Measurements from ENCODE around the gene PANK4.

GRCh38 chr1:2515763-2516080 is 10.7 kb downstream of the PANK4 start:
- TF ChIP-seq, protein P1, sequence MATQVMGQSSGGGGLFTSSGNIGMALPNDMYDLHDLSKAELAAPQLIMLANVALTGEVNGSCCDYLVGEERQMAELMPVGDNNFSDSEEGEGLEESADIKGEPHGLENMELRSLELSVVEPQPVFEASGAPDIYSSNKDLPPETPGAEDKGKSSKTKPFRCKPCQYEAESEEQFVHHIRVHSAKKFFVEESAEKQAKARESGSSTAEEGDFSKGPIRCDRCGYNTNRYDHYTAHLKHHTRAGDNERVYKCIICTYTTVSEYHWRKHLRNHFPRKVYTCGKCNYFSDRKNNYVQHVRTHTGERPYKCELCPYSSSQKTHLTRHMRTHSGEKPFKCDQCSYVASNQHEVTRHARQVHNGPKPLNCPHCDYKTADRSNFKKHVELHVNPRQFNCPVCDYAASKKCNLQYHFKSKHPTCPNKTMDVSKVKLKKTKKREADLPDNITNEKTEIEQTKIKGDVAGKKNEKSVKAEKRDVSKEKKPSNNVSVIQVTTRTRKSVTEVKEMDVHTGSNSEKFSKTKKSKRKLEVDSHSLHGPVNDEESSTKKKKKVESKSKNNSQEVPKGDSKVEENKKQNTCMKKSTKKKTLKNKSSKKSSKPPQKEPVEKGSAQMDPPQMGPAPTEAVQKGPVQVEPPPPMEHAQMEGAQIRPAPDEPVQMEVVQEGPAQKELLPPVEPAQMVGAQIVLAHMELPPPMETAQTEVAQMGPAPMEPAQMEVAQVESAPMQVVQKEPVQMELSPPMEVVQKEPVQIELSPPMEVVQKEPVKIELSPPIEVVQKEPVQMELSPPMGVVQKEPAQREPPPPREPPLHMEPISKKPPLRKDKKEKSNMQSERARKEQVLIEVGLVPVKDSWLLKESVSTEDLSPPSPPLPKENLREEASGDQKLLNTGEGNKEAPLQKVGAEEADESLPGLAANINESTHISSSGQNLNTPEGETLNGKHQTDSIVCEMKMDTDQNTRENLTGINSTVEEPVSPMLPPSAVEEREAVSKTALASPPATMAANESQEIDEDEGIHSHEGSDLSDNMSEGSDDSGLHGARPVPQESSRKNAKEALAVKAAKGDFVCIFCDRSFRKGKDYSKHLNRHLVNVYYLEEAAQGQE (IDR thresholded peaks at IDR 0.05) = no peak
- TF ChIP-seq CTCF (IDR thresholded peaks at IDR 0.05) = no peak
- no peak for TF ChIP-seq FOXS1 (CRISPR knock-in tag; IDR thresholded peaks at IDR 0.05)
- no peak for TF ChIP-seq POLR2A (IDR thresholded peaks at IDR 0.05; ENCODE audit: low read length)

Data from A549 (cell line).